T-cell (primary cell): ENCODE results near the gene LAMC3. TPM values are rescaled to one million over a fixed set of nuclear protein-coding genes. Genes with fewer than 3 reads are reported as not detected.

Source experiments
- ATAC-seq, 4 experiments: fragments of 200-7000 bp in 3 of 4; fragments of 150-1000 bp in 1 of 4; cut with Tn5 transposase; replicated peaks in 1 of 4; 1 replicate in 3 of 4; 2 replicates in 1 of 4; pipeline ENCODE4 v1.10.0; 2021; ENCODE audit warnings: moderate library complexity in 3 of 4, mild to moderate bottlenecking in 2 of 4, moderate number of reproducible peaks in 1 of 4
- CTCF ChIA-PET, 2 donors: fragments of 300-600 bp; sonication (Branson Sonifier 250); formaldehyde crosslinking; loops; one replicate each; lab custom pipeline; 2022; ENCODE audit warnings: antibody characterized with exemption in 2 of 2; lab: Charles Lee
- POLR2A ChIA-PET, 2 donors: fragments of 300-600 bp; sonication (Branson Sonifier 250); formaldehyde crosslinking; loops; one replicate each; lab custom pipeline; 2022; ENCODE audit warnings: antibody characterized with exemption in 2 of 2; lab: Charles Lee
- DNase-seq, 35 experiments: peaks; one replicate each; pipeline versions ENCODE4 v3.0.0 to v3.0.0-alpha.2; 2013 to 2023
- H3K27ac ChIP-seq: one replicate; pipeline ENCODE4 v1.5.1; 2013; ENCODE audit warnings: low read length
- H3K27me3 ChIP-seq, 2 experiments: replicated peaks in 1 of 2; 1 replicate in 1 of 2; 2 replicates in 1 of 2; pipeline versions ENCODE4 v1.6.1 to v1.7.0; 2013; ENCODE audit warnings: low read length in 1 of 2, mixed read lengths in 1 of 2; ENCODE audit not compliant: control insufficient read depth in 2 of 2, insufficient read depth in 2 of 2; ENCODE audit errors: extremely low read depth in 1 of 2
- H3K36me3 ChIP-seq, 2 donors: 1 replicate in 1 of 2; 2 replicates in 1 of 2; pipeline versions ENCODE4 v1.6.1 to v1.7.0; 2013; ENCODE audit warnings: low read length in 1 of 2; ENCODE audit not compliant: control insufficient read depth in 2 of 2, insufficient read depth in 1 of 2; ENCODE audit errors: extremely low read depth in 1 of 2
- H3K4me1 ChIP-seq, 2 experiments: 1 replicate in 1 of 2; 2 replicates in 1 of 2; pipeline versions ENCODE4 v1.6.1 to v1.7.0; 2013; ENCODE audit warnings: low read length in 2 of 2, mixed read lengths in 1 of 2; ENCODE audit not compliant: insufficient read depth in 2 of 2, control insufficient read depth in 1 of 2; ENCODE audit errors: extremely low read depth in 1 of 2
- H3K4me3 ChIP-seq, 2 donors: 1 replicate in 1 of 2; 2 replicates in 1 of 2; pipeline versions ENCODE4 v1.5.1 to v1.7.0; 2013; ENCODE audit warnings: mild to moderate bottlenecking in 2 of 2, low read length in 1 of 2, moderate library complexity in 1 of 2; ENCODE audit not compliant: control insufficient read depth in 1 of 2; ENCODE audit errors: extremely low read depth in 1 of 2
- H3K9me3 ChIP-seq: 2 replicates; pipeline ENCODE4 v1.7.0; 2013
- H3K27ac Mint-ChIP-seq, 2 donors: one replicate each; pipeline ENCODE4 v1.8.0; 2020 to 2021; ENCODE audit warnings: mild to moderate bottlenecking in 2 of 2, mixed read lengths in 2 of 2
- H3K27me3 Mint-ChIP-seq, 2 donors: one replicate each; pipeline ENCODE4 v1.8.0; 2021 to 2022; ENCODE audit warnings: mixed read lengths in 2 of 2
- H3K36me3 Mint-ChIP-seq: one replicate; pipeline ENCODE4 v1.8.0; 2021; ENCODE audit warnings: mixed read lengths
- H3K4me1 Mint-ChIP-seq, 3 donors: one replicate each; pipeline ENCODE4 v1.8.0; 2020 to 2022; ENCODE audit warnings: mixed read lengths in 3 of 3, mild to moderate bottlenecking in 1 of 3
- H3K4me3 Mint-ChIP-seq, 3 donors: one replicate each; pipeline ENCODE4 v1.8.0; 2020 to 2022; ENCODE audit warnings: mild to moderate bottlenecking in 3 of 3, mixed read lengths in 3 of 3, moderate library complexity in 3 of 3
- H3K9me3 Mint-ChIP-seq, 3 donors: one replicate each; pipeline ENCODE4 v1.8.0; 2020 to 2022; ENCODE audit warnings: mixed read lengths in 3 of 3
- WGBS: methylation state at CpG from one replicate; pipeline ENCODE4 v1.1.5; 2013; ENCODE audit warnings: missing lambda C conversion rate; ENCODE audit not compliant: insufficient coverage; 5-methylcytosine and 5-hydroxymethylcytosine counted together
- total RNA-seq, 35 experiments: library from RNA in 6 of 35; stranded (reverse) in 6 of 35; fragments of 120-200 nt in 1 of 35; gene quantifications; one replicate each; pipeline versions ENCODE4 v1.2.1 to v1.2.4 and lab custom pipeline; 2013 to 2026

LAMC3 gene
- total RNA-seq, 5 donors from 2014 or later (not counting 1 experiment from before 2014, with no cell fraction given), result 0.35 to 3.7 (median 1.8) TPM

- no peak for ATAC-seq
- Histone ChIP-seq H3K9me3 (no peaks in the 10 kb centered on the region), H3K27me3 (peaks cover 0 to 17% of the 10 kb centered on the region in 2 experiments), H3K4me1 (no peaks in the 10 kb centered on the region), H3K36me3 (no peaks in the 10 kb centered on the region), H3K4me3 (no peak overlapping the region), H3K27ac (no peak overlapping the region)
- ChIA-PET CTCF (no interaction called here), POLR2A (no interaction called here)
- Mint-ChIP-seq H3K36me3 (no peaks in the 10 kb centered on the region), H3K4me3 (no peak overlapping the region), H3K27me3 (peaks cover 0 to 1% of the 10 kb centered on the region in 2 donors), H3K4me1 (no peaks in the 10 kb centered on the region), H3K9me3 (no peaks in the 10 kb centered on the region), H3K27ac (no peak overlapping the region)
- WGBS, result no CpG with 5 or more reads among the region's 8 CpGs
- DNase-seq, result no peak
Measured at GRCh38 chr9:131105952-131106351, 97.0 kb downstream of the LAMC3 start.

GRCh38 chr9:131107760-131108159 is 98.8 kb downstream of the LAMC3 start:
- no peaks in the 10 kb centered on the region for H3K36me3 ChIP-seq
- ATAC-seq (no peak), DNase-seq (no peak)
- no peaks in the 10 kb centered on the region for H3K9me3 Mint-ChIP-seq
- no peak overlapping the region for H3K4me3 Mint-ChIP-seq
- WGBS, result 79% methylated on average over 8 of the region's 8 CpGs
- H3K27me3 Mint-ChIP-seq, result peaks cover 0 to 2% of the 10 kb centered on the region in 2 donors
- ChIA-PET POLR2A (no interaction called here), CTCF (interaction anchor here in 1 of 2 donors (0.7 kb wide), 1 partner anchor 10 kb away, joined by 6 read pairs; no protein-coding TSS in a partner anchor)
- no peak overlapping the region for H3K27ac Mint-ChIP-seq
- H3K27me3 ChIP-seq, result peaks cover 0 to 24% of the 10 kb centered on the region in 2 experiments
- no peak overlapping the region for H3K27ac ChIP-seq
- H3K4me3 ChIP-seq, result no peak overlapping the region
- H3K36me3 Mint-ChIP-seq, result no peaks in the 10 kb centered on the region
- H3K4me1 Mint-ChIP-seq, result no peaks in the 10 kb centered on the region
- no peaks in the 10 kb centered on the region for H3K4me1 ChIP-seq
- no peaks in the 10 kb centered on the region for H3K9me3 ChIP-seq

- Histone ChIP-seq H3K4me1 (no peaks in the 10 kb centered on the region), H3K4me3 (no peak overlapping the region), H3K36me3 (no peaks in the 10 kb centered on the region), H3K27me3 (peaks cover 0 to 19% of the 10 kb centered on the region in 2 experiments), H3K9me3 (no peaks in the 10 kb centered on the region), H3K27ac (no peak overlapping the region)
- H3K4me3 Mint-ChIP-seq, result no peak overlapping the region
- ATAC-seq (no peak), DNase-seq (no peak)
- H3K4me1 Mint-ChIP-seq, result no peaks in the 10 kb centered on the region
- ChIA-PET POLR2A (interaction anchor here (0.6 kb wide), 2 partner anchors 218 to 1291 kb away, joined by 3 to 4 read pairs; no protein-coding TSS in a partner anchor), CTCF (no interaction called here)
- WGBS, result 80% methylated on average over 1 of the region's 10 CpGs
- no peak overlapping the region for H3K27ac Mint-ChIP-seq
- H3K27me3 Mint-ChIP-seq, result peaks cover 0 to 4% of the 10 kb centered on the region in 2 donors
- no peaks in the 10 kb centered on the region for H3K9me3 Mint-ChIP-seq
- H3K36me3 Mint-ChIP-seq, result no peaks in the 10 kb centered on the region
Measured at GRCh38 chr9:131111186-131111853, 102.3 kb downstream of the LAMC3 start.

- Mint-ChIP-seq H3K36me3 (no peaks in the 10 kb centered on the region), H3K9me3 (no peaks in the 10 kb centered on the region), H3K4me1 (no peaks in the 10 kb centered on the region), H3K27me3 (peaks cover 0 to 6% of the 10 kb centered on the region in 2 donors), H3K4me3 (no peak overlapping the region), H3K27ac (no peak overlapping the region)
- Histone ChIP-seq H3K9me3 (no peaks in the 10 kb centered on the region), H3K4me3 (no peak overlapping the region), H3K27ac (no peak overlapping the region), H3K4me1 (no peaks in the 10 kb centered on the region), H3K36me3 (no peaks in the 10 kb centered on the region), H3K27me3 (peaks cover 0 to 21% of the 10 kb centered on the region in 2 experiments)
- no peak for ATAC-seq
- CTCF ChIA-PET, result no interaction called here
- DNase-seq, result no peak
- POLR2A ChIA-PET, result no interaction called here
- 93% methylated on average over 18 of the region's 25 CpGs for WGBS
Measured at GRCh38 chr9:131111854-131112311, 102.9 kb downstream of the LAMC3 start.

GRCh38 chr9:131112374-131113154 is 103.6 kb downstream of the LAMC3 start:
- no peak for ATAC-seq
- CTCF ChIA-PET, result no interaction called here
- Mint-ChIP-seq H3K27me3 (peaks cover 0 to 11% of the 10 kb centered on the region in 2 donors), H3K4me3 (no peak overlapping the region), H3K36me3 (no peaks in the 10 kb centered on the region), H3K27ac (no peak overlapping the region), H3K4me1 (no peaks in the 10 kb centered on the region), H3K9me3 (no peaks in the 10 kb centered on the region)
- Histone ChIP-seq H3K27ac (no peak overlapping the region), H3K36me3 (no peaks in the 10 kb centered on the region), H3K9me3 (no peaks in the 10 kb centered on the region), H3K4me3 (no peak overlapping the region), H3K27me3 (peaks cover 0 to 25% of the 10 kb centered on the region in 2 experiments), H3K4me1 (no peaks in the 10 kb centered on the region)
- DNase-seq, result no peak
- 94% methylated on average over 8 of the region's 23 CpGs for WGBS
- POLR2A ChIA-PET, result no interaction called here

- H3K4me1 Mint-ChIP-seq, result no peaks in the 10 kb centered on the region
- no peaks in the 10 kb centered on the region for H3K9me3 Mint-ChIP-seq
- H3K4me3 Mint-ChIP-seq, result no peak overlapping the region
- Histone ChIP-seq H3K9me3 (no peaks in the 10 kb centered on the region), H3K27me3 (peaks cover 0 to 36% of the 10 kb centered on the region in 2 experiments), H3K27ac (no peak overlapping the region), H3K36me3 (no peaks in the 10 kb centered on the region), H3K4me1 (no peaks in the 10 kb centered on the region), H3K4me3 (no peak overlapping the region)
- CTCF ChIA-PET, result interaction anchor here in 1 of 2 donors (0.7 kb wide), 1 partner anchor 18 kb away, joined by 9 read pairs; no protein-coding TSS in a partner anchor
- peaks cover 0 to 13% of the 10 kb centered on the region in 2 donors for H3K27me3 Mint-ChIP-seq
- no peak for DNase-seq
- WGBS, result 87% methylated on average over 4 of the region's 8 CpGs
- POLR2A ChIA-PET, result interaction anchor here in 1 of 2 donors (0.5 kb wide), 1 partner anchor 19 kb away, joined by 7 read pairs; no protein-coding TSS in a partner anchor
- ATAC-seq, result no peak
- no peak overlapping the region for H3K27ac Mint-ChIP-seq
- H3K36me3 Mint-ChIP-seq, result no peaks in the 10 kb centered on the region
Measured at GRCh38 chr9:131113655-131114054, 104.7 kb downstream of the LAMC3 start.
